H9 (cell line): ENCODE results near the gene SAMD14. TPM values are rescaled to one million over a fixed set of nuclear protein-coding genes. Genes with fewer than 3 reads are reported as not detected.
A peak's percentile ranks its signal among the peaks of the same experiment; 100 is the strongest.

Source experiments
- DNase-seq: peaks from one replicate; pipeline ENCODE4 v3.0.0-alpha.2; 2017
- H2AFZ ChIP-seq: one replicate; pipeline ENCODE4 v1.6.1; 2013; ENCODE audit warnings: mild to moderate bottlenecking, low read length, control low read depth, moderate library complexity
- H2AK5ac ChIP-seq: 2 replicates; pipeline ENCODE4 v1.6.1; 2013; ENCODE audit warnings: low read length, control low read depth, mixed read lengths; ENCODE audit not compliant: insufficient read length
- H2BK120ac ChIP-seq: one replicate; pipeline ENCODE4 v1.6.1; 2013; ENCODE audit warnings: low read depth, mild to moderate bottlenecking, low read length, control low read depth, inconsistent platforms; ENCODE audit not compliant: poor library complexity, severe bottlenecking
- H2BK12ac ChIP-seq: 2 replicates; pipeline ENCODE4 v1.6.1; 2013; ENCODE audit warnings: low read length, control low read depth, mixed read lengths, low read depth; ENCODE audit not compliant: insufficient read length
- H2BK15ac ChIP-seq: 2 replicates; pipeline ENCODE4 v1.6.1; 2013; ENCODE audit warnings: low read depth, low read length, control low read depth
- H2BK20ac ChIP-seq: one replicate; pipeline ENCODE4 v1.6.1; 2013; ENCODE audit warnings: low read depth, mild to moderate bottlenecking, low read length, control low read depth, inconsistent platforms; ENCODE audit not compliant: poor library complexity, severe bottlenecking
- H2BK5ac ChIP-seq: 2 replicates; pipeline ENCODE4 v1.6.1; 2013; ENCODE audit warnings: low read length, control low read depth, mixed read lengths; ENCODE audit not compliant: insufficient read length
- H3K14ac ChIP-seq: 2 replicates; pipeline ENCODE4 v1.6.1; 2013; ENCODE audit warnings: low read length, control low read depth; ENCODE audit not compliant: insufficient read depth
- H3K18ac ChIP-seq: 2 replicates; pipeline ENCODE4 v1.6.1; 2013; ENCODE audit warnings: low read depth, mild to moderate bottlenecking, mixed read lengths, low read length, control low read depth; ENCODE audit not compliant: insufficient read length
- H3K23ac ChIP-seq: 2 replicates; pipeline ENCODE4 v1.6.1; 2013; ENCODE audit warnings: low read length, control low read depth, mixed read lengths, low read depth; ENCODE audit not compliant: insufficient read length
- H3K23me2 ChIP-seq: 2 replicates; pipeline ENCODE4 v1.6.1; 2013; ENCODE audit warnings: low read depth, mild to moderate bottlenecking, mixed read lengths, low read length, control low read depth; ENCODE audit not compliant: insufficient read length, poor library complexity, severe bottlenecking
- H3K27ac ChIP-seq: 2 replicates; pipeline ENCODE4 v1.5.1; 2013; ENCODE audit warnings: low read length, control low read depth, mixed read lengths, low read depth; ENCODE audit not compliant: insufficient read length
- H3K27me3 ChIP-seq: 2 replicates; pipeline ENCODE4 v1.6.1; 2013; ENCODE audit warnings: low read length, control low read depth, inconsistent platforms; ENCODE audit not compliant: insufficient read depth
- H3K4ac ChIP-seq: 2 replicates; pipeline ENCODE4 v1.6.1; 2013; ENCODE audit warnings: low read depth, mild to moderate bottlenecking, control low read depth, inconsistent platforms, low read length, moderate library complexity
- H3K4me1 ChIP-seq: 2 replicates; pipeline ENCODE4 v1.6.1; 2013; ENCODE audit warnings: low read length, control low read depth, inconsistent platforms; ENCODE audit not compliant: insufficient read depth
- H3K4me2 ChIP-seq: 2 replicates; pipeline ENCODE4 v1.6.1; 2013; ENCODE audit warnings: low read length, control low read depth, mixed read lengths; ENCODE audit not compliant: insufficient read length, insufficient read depth
- H3K56ac ChIP-seq: 2 replicates; pipeline ENCODE4 v1.6.1; 2013; ENCODE audit warnings: low read depth, mild to moderate bottlenecking, mixed read lengths, low read length, control low read depth; ENCODE audit not compliant: insufficient read length
- H3K79me1 ChIP-seq: 2 replicates; pipeline ENCODE4 v1.6.1; 2013; ENCODE audit warnings: low read depth, mild to moderate bottlenecking, moderate library complexity, low read length, control low read depth, inconsistent platforms; ENCODE audit not compliant: insufficient read depth, poor library complexity, severe bottlenecking
- H3K79me2 ChIP-seq: 2 replicates; pipeline ENCODE4 v1.6.1; 2013; ENCODE audit warnings: low read length, control low read depth, inconsistent platforms; ENCODE audit not compliant: insufficient read depth
- H3K9ac ChIP-seq: 2 replicates; pipeline ENCODE4 v1.6.1; 2013; ENCODE audit warnings: low read length, control low read depth, mixed read lengths; ENCODE audit not compliant: insufficient read length; ENCODE audit errors: extremely low read depth
- H3K9me3 ChIP-seq: one replicate; pipeline ENCODE4 v1.6.1; 2013; ENCODE audit warnings: low read depth, low read length, inconsistent platforms; ENCODE audit not compliant: control insufficient read depth
- H3T11ph ChIP-seq: one replicate; pipeline ENCODE4 v1.6.1; 2013; ENCODE audit warnings: mild to moderate bottlenecking, low read length, control low read depth, inconsistent platforms
- H4K20me1 ChIP-seq: one replicate; pipeline ENCODE4 v1.6.1; 2013; ENCODE audit not compliant: control insufficient read depth, insufficient read length, insufficient read depth
- H4K5ac ChIP-seq: 2 replicates; pipeline ENCODE4 v1.6.1; 2013; ENCODE audit warnings: low read depth, mild to moderate bottlenecking, mixed read lengths, low read length, control low read depth; ENCODE audit not compliant: insufficient read length
- H4K8ac ChIP-seq: replicated peaks from 2 replicates; pipeline ENCODE4 v1.6.1; 2013; ENCODE audit warnings: low read length, control low read depth, mixed read lengths, low read depth; ENCODE audit not compliant: insufficient read length
- H4K91ac ChIP-seq: 2 replicates; pipeline ENCODE4 v1.6.1; 2013; ENCODE audit warnings: low read depth, mild to moderate bottlenecking, moderate library complexity, mixed read lengths, low read length, control low read depth; ENCODE audit not compliant: insufficient read length
- H3K27ac Mint-ChIP-seq, 3 experiments: 2 replicates in 2 of 3; 3 replicates in 1 of 3; pipeline ENCODE4 v1.8.0; 2020 to 2021; ENCODE audit warnings: mixed read lengths in 3 of 3, mild to moderate bottlenecking in 1 of 3, moderate library complexity in 1 of 3
- H3K27me3 Mint-ChIP-seq: 2 replicates; pipeline ENCODE4 v1.8.0; 2021; ENCODE audit warnings: low read depth, mild to moderate bottlenecking, moderate library complexity, mixed read lengths
- H3K36me3 Mint-ChIP-seq, 3 experiments: 2 replicates in 2 of 3; 3 replicates in 1 of 3; pipeline ENCODE4 v1.8.0; 2020 to 2021; ENCODE audit warnings: low read depth in 3 of 3, mixed read lengths in 3 of 3; ENCODE audit not compliant: insufficient read depth in 1 of 3
- H3K4me1 Mint-ChIP-seq, 2 experiments: 2 replicates each; pipeline ENCODE4 v1.8.0; 2020; ENCODE audit warnings: mixed read lengths in 2 of 2
- H3K4me3 Mint-ChIP-seq, 2 experiments: 2 replicates in 1 of 2; 3 replicates in 1 of 2; pipeline ENCODE4 v1.8.0; 2020 to 2021; ENCODE audit warnings: mild to moderate bottlenecking in 2 of 2, mixed read lengths in 2 of 2, moderate library complexity in 1 of 2
- H3K9me3 Mint-ChIP-seq, 2 experiments: 2 replicates in 1 of 2; 3 replicates in 1 of 2; pipeline ENCODE4 v1.8.0; 2020; ENCODE audit warnings: mild to moderate bottlenecking in 2 of 2, mixed read lengths in 2 of 2, moderate library complexity in 1 of 2
- CTCF ChIP-seq: fragments of 200-600 bp; sonication (generic); conservative IDR thresholded peaks from 3 replicates; pipeline ENCODE4 v1.8.0; 2021; ENCODE audit warnings: antibody characterized with exemption, mild to moderate bottlenecking
- WGBS: extraction: QIAGEN DNeasy Blood & Tissue Kit; methylation state at CpG from one replicate; pipeline ENCODE4 v1.1.7; 2013; ENCODE audit warnings: missing lambda C conversion rate, low lambda C conversion rate, mixed read lengths; ENCODE audit not compliant: insufficient read length; ENCODE audit errors: extremely low coverage; 5-methylcytosine and 5-hydroxymethylcytosine counted together
- total RNA-seq: library from RNA; stranded (reverse); gene quantifications from 2 replicates; pipeline ENCODE4 v1.2.1, GENCODE V29; 2021

SAMD14 gene
- total RNA-seq, 1 experiment from 2014 or later = 5.9 TPM

- no peak overlapping the region for H3K4me3 Mint-ChIP-seq
These were observed 68.8 kb downstream of the SAMD14 start for GRCh38 chr17:50060951-50061712.

More at GRCh38 chr17:50060951-50061712, 68.8 kb downstream of the SAMD14 start:
- H2BK12ac ChIP-seq = no peak overlapping the region
- no peaks in the 10 kb centered on the region for H4K20me1 ChIP-seq
- Mint-ChIP-seq H3K27ac (peak overlapping the region in 1 of 3 experiments; percentile 64; a peak in 2 of 7 replicates), H3K36me3 (no peaks in the 10 kb centered on the region), H3K9me3 (no peaks in the 10 kb centered on the region), H3K27me3 (peaks cover 19% of the 10 kb centered on the region), H3K4me1 (peaks cover 27 to 29% of the 10 kb centered on the region in 2 experiments)
- no peak overlapping the region for H2BK20ac ChIP-seq
- H2BK5ac ChIP-seq = no peak overlapping the region
- WGBS = no CpG with 5 or more reads among the region's 9 CpGs
- no peak overlapping the region for H3K56ac ChIP-seq
- no peak overlapping the region for H2BK120ac ChIP-seq
- H3K9ac ChIP-seq = no peak overlapping the region
- no peak overlapping the region for H2AFZ ChIP-seq
- no peak overlapping the region for H4K8ac ChIP-seq
- no peaks in the 10 kb centered on the region for H3K79me2 ChIP-seq
- H3K4ac ChIP-seq = no peak overlapping the region
- H3K23ac ChIP-seq = no peak overlapping the region
- no peak overlapping the region for H2BK15ac ChIP-seq
- peaks cover 4% of the 10 kb centered on the region; the same call in 1 of the 2 replicates for H3K4me1 ChIP-seq
- H3K23me2 ChIP-seq = peaks cover 9% of the 10 kb centered on the region
- H4K5ac ChIP-seq = no peak overlapping the region
- TF ChIP-seq CTCF = no peak
- no peaks in the 10 kb centered on the region for H3K9me3 ChIP-seq
- no peak overlapping the region for H3K27ac ChIP-seq
- H4K91ac ChIP-seq = no peak overlapping the region
- no peak overlapping the region for H3K4me2 ChIP-seq
- H3K18ac ChIP-seq = no peak overlapping the region
- H2AK5ac ChIP-seq = no peak overlapping the region
- H3T11ph ChIP-seq = no peak overlapping the region
- no peaks in the 10 kb centered on the region for H3K27me3 ChIP-seq
- DNase-seq = no peak
- no peaks in the 10 kb centered on the region for H3K79me1 ChIP-seq
- no peak overlapping the region for H3K14ac ChIP-seq

Other genes with a start within 250 kb of the SAMD14 start
- 1.7 and 2.5 TPM in 2 replicates for gene DLX4, start 161.0 kb downstream of the SAMD14 start, total RNA-seq
- gene DLX3, start 134.9 kb downstream of the SAMD14 start, total RNA-seq = 1.1 and 1.2 TPM in 2 replicates
- gene ITGA3, start 74.0 kb downstream of the SAMD14 start, total RNA-seq = 22.5 and 22.7 TPM in 2 replicates
- gene PDK2, start 34.8 kb downstream of the SAMD14 start, total RNA-seq = 16.2 and 19.9 TPM in 2 replicates
- gene PPP1R9B, start 20.5 kb upstream of the SAMD14 start, total RNA-seq = 23.0 and 25.8 TPM in 2 replicates
- gene SGCA, start 35.8 kb upstream of the SAMD14 start, total RNA-seq = 0.24 TPM in 1 of 2 replicates, not detected in the other
- gene COL1A1, start 71.5 kb upstream of the SAMD14 start, total RNA-seq = 104 and 112 TPM in 2 replicates
- gene TMEM92, start 144.3 kb upstream of the SAMD14 start, total RNA-seq = 10.9 and 11.2 TPM in 2 replicates
- gene XYLT2, start 216.0 kb upstream of the SAMD14 start, total RNA-seq = 24.0 and 26.4 TPM in 2 replicates
- 85.9 and 91.8 TPM in 2 replicates for gene MRPL27, start 243.0 kb upstream of the SAMD14 start, total RNA-seq
- 15.1 and 16.5 TPM in 2 replicates for gene EME1, start 243.1 kb upstream of the SAMD14 start, total RNA-seq